Activated CD8-positive, alpha-beta memory T cell treated with anti-CD3 and anti-CD28 coated beads for 1 hour (primary cell): ENCODE data around the gene CEBPA.
"Not testable (repeated sequence)": the region's sequence is repeated elsewhere in the genome, so short reads cannot be mapped to it uniquely, and the experiment has no call there.

Experiments used
- DNase-seq, 2 donors: peaks; one replicate each; pipeline ENCODE4 v3.0.0-alpha.2; 2020; ENCODE audit warnings: low read depth in 1 of 2; ENCODE audit errors: extremely low read depth in 1 of 2

Gene CEBPA

DNA sequence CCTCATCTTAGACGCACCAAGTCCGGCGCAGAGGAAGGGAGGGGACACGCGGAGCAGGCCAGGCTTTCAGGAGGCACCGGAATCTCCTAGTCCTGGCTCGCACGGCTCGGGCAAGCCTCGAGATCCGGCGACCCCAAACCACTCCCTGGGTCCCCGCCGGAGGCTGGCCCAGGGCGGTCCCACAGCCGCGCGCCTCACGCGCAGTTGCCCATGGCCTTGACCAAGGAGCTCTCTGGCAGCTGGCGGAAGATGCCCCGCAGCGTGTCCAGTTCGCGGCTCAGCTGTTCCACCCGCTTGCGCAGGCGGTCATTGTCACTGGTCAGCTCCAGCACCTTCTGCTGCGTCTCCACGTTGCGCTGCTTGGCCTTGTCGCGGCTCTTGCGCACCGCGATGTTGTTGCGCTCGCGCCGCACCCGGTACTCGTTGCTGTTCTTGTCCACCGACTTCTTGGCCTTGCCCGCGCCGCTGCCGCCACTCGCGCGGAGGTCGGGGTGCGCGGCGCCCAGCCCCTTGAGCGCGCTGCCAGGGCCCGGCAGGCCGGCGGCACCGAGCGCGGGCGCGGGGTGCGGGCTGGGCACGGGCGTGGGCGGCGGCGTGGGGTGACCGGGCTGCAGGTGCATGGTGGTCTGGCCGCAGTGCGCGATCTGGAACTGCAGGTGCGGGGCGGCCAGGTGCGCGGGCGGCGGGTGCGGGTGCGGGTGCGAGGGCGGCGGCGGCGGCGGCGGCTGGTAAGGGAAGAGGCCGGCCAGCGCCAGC lies 1.0 kb downstream of the CEBPA start:
- DNase-seq, result no peak

DNA sequence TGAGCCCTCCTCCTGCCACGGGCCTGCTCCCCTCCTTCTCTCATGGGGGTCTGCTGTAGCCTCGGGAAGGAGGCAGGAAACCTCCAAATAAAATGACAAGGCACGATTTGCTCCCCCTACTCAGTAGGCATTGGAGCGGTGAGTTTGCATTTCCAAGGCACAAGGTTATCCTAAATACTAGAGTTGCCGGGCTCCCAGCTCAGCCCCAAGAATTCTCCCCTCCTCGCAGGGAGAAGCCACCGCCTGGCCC lies 1.5 kb downstream of the CEBPA start:
- no peak for DNase-seq

DNA sequence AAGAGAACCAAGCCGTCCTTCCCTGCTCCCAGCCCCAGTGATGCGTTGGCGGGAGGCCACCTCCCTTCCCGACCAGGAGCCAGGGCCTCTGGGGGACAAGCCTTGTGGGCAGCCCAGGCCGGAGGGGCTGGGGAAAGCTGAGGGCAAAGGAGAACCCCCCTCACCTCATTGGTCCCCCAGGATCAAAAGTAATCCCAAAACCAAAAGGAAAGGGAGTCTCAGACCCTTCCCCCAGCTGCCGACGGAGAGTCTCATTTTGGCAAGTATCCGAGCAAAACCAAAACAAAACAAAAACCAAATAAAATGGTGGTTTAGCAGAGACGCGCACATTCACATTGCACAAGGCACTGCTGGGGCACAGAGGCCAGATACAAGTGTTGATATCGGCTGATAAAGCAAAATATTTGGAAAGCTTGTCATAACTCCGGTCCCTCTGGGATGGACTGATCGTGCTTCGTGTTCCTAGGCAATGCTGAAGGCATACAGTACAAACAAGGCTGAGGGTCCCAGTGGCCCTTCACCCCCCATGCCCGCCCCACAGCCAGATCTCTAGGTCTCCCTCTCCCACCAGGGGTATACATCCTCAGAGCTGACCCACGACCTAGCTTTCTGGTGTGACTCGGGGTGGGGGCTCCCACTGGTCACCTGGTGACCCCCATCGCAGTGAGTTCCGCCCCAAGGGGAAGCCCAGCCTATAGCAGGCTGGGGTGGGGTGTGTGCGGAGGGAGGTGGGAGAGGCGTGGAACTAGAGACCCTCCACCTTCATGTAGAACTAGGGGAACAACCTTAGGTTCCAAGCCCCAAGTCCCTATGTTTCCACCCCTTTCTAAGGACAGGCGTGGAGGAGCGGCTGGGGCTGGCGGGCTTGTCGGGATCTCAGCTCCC lies 2.1 kb downstream of the CEBPA start:
- DNase-seq, result no peak

DNA sequence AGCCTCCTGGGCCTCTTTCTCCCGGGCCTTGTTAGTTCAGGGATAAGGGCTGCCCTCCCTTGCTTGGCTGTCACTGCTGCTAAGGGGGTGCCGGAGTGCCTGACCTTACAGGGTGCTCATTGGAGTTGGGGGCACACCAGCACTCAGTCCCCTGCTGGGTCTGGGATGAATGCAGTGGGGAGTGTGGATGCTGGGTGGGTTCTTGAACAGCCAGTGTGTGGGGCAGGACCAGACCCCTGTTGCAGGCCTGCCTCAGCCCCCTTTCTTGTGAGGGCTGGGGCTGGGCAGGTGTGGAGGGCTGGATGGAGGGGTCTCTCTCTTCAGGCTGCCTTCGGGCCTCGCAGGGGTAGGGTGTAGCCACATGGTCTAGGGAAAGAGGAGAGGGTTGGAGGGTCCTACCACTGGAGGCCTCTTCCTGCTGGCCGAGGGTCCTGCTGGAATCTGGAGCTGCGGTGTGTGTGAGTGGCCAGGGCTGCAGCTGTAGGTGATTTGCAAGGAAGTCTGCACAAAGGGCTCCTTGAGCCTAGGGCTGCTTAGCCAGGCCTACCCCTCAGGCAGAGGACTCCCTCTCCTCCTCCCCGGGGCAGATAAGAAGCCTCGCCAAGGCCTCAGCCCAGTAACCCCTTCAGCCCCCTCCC lies 3.2 kb downstream of the CEBPA start:
- DNase-seq, result no peak

DNA sequence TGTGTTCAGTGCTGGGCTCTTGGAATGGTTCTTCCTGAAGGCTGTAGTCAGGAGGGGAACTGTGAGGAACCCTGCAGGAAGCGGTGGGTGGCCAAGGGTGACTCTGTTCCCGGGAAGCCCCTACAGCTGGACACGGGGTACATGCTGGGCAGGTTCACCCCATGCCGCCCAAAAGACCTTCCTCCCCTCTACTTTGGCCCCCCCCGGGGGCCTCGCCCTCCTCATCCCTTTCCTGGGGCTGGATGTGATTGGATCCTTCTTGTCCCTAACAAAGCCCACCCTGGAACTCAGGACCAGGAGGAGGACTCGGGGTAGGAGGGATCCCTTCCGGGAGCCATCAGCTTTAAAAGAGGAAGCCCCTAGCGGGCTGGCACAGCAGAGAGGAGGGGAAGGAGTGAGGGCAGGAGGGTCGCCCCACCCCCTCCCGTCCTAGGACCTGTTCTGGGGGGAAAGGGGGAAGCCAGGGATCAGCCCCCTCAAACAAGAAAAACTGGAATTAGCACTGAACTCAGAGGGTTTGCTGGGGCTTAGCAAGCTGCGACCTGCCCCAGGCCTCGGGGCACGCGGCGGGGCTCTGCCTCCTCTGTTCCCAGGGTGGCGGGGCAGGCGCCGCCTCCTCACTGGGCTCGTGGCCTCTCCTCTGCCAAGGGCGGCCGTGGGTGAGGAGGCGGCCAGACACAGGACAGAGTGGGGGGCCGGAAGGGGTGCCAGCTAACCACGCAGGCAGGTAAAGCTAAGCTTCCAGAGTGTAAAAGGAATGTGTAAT lies 4.0 kb downstream of the CEBPA start:
- DNase-seq, result no peak

DNA sequence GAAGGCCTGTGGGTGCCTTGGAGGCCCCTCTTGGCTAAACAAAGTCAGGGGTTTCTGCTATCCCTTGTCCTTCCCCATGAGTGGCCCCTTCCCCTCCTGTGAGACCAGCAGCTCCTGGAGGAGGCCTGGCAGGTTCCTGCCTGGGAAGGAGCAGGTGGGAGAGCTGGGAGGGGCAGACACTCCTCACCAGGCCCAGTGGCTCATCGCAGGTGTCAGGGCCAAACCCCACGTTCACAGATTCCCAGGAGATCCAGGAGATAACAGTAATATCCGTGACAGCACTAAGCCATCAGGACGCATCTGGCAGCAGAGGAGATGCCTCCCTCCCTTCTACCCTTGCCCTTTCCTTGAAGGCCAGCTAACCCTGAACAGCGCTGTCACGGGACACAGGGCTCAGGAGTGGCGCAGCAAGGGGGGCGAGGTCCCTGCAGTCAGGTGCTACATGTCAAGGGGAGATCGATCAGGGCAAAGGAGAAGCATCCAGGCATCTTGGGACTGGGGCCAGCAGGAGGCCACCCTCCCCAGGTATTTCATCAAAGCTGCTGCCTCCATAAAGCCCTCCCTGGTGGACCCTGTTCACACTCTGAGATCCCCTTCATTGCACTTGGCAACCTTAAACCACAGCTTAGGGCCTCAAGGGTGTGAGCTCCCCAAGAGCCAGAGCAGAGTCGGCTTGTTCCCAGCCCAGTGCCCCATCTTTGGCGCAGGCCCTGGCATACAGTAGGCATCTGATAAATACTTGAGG lies 4.8 kb downstream of the CEBPA start:
- no peak for DNase-seq

DNA sequence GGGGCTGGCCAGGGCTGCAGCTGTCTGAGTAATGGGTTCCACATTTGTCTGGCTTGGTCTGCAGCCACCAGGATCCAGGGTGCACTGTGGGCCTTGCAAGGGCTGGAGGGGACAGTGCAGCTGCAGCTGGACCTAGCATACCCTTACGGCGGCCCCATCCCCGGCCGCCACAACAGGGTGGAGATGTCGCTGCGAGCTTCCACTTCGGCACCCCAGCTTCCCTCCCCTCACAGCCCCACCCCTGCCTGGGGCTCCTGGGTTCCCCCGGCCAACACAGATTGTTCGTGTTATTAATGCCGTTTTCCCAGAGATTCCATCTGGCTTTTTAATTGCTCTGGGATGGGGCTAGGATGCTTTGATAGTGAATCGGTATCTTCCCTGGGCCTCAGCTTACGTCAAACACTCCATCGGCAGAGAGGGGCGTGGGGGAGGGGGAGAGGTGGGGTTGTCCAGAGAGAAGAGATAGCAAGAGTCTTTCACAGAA lies 5.8 kb downstream of the CEBPA start:
- DNase-seq, result no peak

DNA sequence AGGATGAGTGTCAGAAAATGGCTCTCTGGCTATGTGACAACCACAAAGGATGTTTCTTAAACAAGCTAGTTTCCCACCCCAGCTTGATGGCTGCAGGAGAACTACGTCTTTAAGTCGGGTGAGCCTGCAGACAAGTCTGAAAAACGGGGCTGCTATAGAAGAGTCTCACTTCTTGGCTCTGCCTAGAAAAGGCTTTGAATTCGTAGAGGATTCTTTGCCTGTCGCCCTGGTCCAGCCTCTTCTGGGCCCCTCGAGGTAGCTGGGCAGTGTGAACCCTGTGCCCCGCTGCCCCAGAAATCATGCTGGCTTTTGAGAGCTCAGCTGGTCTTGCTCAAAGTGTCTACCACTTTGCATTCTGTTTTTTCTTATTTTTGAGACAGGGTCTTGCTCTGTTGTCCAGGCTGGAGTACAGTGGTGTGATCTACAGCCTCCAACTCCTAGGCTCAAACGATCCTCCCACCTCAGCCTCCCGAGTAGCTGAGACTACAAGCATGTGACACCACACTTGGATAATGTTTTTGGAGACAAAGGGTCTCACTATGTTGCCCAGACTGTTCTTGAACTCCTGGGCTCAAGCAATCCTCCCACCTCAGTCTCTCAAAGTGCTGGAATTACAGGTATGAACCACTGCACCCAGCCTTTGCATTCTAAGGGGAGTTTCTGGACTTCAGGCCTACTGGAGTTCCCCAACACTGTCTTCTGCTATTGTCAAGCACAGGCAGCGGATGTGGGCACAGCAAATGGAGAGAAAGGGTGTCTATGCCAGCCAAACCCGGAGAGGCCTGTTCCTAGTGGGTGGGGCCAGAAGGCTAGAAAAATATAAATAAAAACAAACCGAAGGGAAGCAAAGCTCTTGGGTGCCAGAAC lies 6.5 kb downstream of the CEBPA start:
- no peak for DNase-seq

DNA sequence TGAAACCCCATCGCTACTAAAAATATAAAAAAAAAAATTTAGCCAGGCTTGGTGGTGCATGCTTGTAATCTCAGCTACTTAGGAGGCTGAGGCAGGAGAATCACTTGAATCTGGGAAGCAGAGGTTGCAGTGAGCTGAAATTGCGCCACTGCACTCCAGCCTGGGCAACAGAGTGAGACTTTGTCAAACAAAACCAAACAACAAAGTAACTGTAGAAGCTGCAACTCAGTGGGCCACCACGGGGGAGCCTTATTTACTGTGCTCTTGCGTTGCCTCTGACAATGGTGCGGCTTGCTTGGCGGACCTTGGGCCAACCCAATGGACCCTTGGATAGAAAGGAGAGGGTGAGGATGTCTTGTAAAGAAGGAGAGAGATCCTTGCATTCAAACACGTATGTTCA lies 7.3 kb downstream of the CEBPA start:
- not testable (repeated sequence) for DNase-seq

DNA sequence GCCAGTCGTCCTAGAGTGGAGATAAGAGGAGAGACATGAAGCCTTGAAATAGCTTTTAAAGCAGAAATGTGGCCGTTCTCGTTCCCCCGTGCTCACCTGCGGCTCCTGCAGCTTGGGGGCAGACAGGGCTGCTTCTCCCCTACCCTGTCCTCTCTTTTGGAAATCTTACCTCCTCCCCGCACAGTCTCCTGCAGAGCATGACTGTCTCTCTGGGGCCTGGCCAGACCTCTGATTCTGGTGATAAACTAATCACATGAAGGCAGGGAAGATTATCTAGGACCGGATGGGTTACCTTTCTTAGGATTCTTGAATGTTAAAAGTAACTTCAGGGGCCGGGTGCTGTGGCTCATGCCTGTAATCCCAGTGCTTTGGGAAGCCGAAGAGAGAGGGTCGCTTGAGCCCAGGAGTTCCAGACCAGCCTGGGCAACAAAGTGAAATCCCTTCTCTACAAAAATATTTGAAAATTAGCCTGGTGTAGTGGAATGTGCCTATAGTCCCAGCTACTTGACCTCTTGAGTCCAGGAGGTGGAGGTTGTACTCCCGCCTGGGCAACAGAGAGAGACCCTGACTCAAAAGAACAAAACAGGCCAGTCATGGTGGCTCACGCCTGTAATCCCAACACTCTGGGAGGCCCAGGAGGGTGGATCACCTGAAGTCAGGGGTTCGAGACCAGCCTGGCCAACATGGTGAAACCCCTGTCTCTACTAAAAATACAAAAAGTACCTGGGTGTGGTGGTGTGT lies 8.1 kb downstream of the CEBPA start:
- no peak for DNase-seq

DNA sequence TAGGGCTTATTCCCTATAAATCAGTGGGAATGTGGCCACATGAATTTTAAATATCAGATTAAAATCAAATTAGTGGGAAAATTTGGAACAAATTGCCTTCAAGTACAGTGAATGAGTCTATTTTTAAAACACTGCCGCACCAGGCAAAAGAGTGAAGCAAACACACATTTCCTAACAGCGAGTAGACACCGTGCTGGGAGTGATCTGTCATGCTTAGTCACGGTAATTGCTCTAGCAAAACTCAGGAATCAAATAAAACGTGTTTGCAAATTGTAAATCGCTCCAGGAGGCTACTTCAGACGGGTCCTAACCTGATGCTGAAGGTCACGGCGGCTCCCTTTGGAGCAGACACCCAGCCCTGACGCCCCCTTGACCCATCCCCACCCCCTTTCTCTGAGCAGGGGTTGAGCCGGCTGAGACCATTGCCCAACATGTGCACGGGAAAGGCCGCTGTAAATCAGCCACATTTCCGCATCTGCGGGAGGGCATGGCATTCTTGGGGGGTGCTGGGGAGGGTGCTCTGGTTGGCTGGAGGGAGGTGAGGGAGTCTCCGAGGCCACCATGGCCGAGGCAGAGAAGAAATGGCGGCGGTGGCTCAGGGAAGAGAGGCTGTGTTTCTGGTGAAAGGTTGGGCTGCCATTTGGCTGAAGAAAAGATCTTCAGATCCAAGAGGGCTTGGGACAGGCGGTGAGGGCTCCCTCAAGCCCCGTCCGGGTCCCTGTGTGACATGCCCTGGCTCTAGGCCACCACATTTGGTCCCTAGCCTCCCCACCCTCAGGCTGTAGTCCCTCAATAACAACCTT lies 8.9 kb downstream of the CEBPA start:
- no peak for DNase-seq

DNA sequence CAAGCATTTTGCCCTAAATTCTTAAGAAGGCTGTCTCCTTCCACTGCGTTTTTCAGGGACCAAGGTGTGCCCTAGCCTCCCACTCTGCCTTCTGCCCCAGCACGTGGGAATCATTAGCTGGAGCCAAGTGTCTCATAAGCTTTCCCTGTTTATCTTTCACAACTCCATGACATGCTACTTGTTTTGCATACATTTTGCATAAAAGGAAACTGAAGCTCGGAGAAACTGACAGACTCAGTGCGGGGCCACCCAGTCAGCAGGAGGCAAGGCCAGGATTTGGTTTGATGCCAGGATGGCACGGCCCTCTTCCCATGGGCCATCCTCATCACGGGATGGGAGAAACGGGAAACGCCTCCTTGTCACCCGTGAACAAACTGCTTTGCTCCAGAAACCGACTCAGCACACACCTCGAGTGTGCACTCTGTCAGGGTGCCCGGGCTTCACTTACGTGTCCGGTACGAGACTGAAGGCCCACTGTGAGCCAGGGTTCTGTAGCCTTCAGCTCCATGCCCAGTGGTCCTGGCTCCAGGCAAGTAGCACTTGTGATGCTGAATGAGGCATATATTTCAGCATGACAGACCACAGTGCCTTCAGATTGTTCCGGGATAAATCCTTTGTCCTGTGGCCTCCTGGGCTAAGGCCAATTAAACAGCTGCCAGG lies 9.6 kb downstream of the CEBPA start:
- DNase-seq, result no peak

DNA sequence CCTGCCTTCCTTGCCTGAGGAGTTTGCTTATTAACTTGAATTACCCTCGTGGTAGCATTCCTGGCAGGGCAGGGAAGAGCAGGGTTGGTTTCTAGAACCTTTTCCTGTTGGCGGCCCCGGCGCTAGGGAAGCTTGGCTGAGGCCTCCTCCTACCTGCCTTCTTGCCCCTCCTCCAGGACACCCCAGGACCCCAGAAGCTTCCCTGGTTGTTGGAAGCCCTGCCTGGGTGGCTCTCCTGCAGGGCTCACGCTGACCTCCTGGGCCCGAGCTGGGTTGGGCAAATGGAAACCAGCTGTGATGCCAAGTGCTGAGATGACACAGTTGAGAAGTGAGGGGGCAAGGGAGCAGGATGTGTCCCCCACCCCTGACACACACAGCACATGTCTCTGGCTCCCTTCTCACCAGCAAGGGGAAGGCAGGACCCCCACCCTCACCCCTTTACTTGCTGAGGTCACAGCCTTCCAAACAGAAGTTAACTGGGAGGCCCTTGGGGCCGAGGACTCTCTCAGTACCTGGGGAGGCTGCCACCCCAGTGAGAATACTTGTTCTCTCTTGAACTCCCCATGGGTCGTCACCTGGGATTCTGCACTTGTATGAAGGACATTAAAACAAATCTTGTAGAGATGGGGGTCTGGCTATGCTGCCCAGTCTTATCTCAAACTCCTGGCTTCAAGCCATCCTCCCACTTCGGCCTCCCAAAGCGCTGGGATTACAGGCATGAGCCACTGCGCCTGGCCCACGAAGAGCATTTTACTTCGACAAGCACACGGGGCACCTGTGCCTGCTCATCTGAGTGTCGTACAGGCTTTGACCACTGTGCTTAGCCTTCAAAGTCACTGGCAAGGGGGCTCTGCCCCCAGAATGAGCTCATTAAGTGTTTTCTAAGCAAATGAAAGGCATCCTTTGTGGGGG lies 10.5 kb downstream of the CEBPA start:
- DNase-seq, result no peak

DNA sequence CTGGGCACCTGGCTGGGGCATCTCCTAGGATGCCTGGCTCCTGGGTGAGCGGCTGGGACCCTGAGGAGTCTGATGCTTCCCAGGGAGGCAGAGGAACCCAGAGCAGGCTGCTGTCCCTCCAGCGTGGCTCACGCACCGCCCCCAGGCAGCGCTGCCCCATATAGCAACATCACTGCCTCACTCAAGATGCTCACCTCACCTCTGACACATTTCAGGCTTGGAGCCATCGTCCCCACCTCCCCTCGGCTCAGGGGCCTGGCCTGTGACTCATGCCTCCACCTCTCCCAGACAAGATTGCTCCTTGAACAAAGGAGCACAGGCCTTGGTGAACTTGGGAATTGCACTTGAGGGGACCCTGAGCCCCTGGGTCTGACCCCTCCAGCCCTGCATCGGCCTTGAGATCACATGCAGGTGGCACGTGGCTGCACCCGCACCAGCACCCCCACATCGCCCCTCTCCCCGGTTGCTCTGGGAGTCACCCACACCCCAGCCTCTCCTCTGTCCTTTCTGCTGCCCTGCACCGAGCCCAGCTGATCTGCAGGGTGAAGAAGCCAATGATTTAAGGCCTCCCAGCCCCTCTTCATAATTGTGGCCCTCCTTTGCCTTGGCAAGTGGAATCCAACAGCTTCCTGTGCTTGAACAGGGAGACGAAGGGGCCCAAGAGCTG lies 11.2 kb downstream of the CEBPA start:
- no peak for DNase-seq

DNA sequence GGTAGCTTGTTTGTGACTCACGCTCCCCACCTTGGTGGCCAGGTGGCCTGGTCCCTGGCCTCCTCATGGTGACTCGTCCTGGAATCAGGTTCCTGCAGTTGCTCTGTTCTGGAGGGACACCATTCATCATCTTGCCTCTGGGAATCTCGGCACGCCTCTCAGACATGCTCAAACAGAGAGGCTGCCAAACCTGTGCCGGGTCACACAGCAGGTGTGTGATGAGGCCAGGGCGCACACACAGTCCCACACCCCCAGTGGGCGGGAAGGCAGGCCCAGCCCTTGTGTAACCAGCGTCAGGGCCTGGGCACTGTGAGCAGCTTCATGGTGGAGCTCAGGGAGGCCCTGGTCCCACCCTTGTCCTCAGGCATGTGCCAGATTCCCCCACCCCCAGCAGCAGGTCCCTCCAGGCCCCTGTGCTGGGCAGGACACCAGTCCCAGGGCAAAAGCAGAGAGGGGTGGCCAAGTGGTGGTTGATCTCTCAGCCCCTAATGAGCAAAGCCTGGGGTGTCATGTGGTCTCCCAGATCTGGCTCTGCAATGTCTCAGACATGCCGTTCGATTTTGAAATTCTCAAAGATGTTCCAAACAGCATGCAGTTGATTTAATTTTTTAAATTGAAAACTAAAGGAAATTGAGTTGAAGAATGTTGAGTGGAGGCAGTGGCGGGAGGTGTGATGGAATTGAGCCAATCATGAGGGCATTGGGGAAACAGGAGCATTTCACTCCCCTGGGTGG lies 12.1 kb downstream of the CEBPA start:
- no peak for DNase-seq
